Upper lobe of left lung (tissue), 6 donors: ENCODE measurements around the gene RBFA. TPM values are rescaled to one million over a fixed set of nuclear protein-coding genes. Genes with fewer than 3 reads are reported as not detected.
A peak's percentile ranks its signal among the peaks of the same experiment; 100 is the strongest.

ENCODE experiments used
- ATAC-seq, 2 donors: fragments of 200-7000 bp; cut with Tn5 transposase; one replicate each; pipeline ENCODE4 v1.9.1; 2022; ENCODE audit warnings: mild to moderate bottlenecking in 2 of 2, moderate library complexity in 2 of 2; ENCODE audit not compliant: low FRiP score in 2 of 2
- DNase-seq, 2 donors: peaks; one replicate each; pipeline ENCODE4 v3.0.0-alpha.2; 2019 to 2020
- H3K27ac ChIP-seq, 4 donors: fragments of 200-600 bp; sonication (generic); one replicate each; pipeline ENCODE4 v1.5.1; 2016 to 2019
- H3K27me3 ChIP-seq, 4 donors: fragments of 200-600 bp; sonication (generic); one replicate each; pipeline ENCODE4 v1.5.1; 2017 to 2019
- H3K36me3 ChIP-seq, 4 donors: fragments of 200-600 bp; sonication (generic); one replicate each; pipeline ENCODE4 v1.5.1; 2016 to 2019
- H3K4me1 ChIP-seq, 4 donors: fragments of 200-600 bp; sonication (generic); one replicate each; pipeline ENCODE4 v1.5.1; 2018 to 2019
- H3K4me3 ChIP-seq, 4 donors: fragments of 200-600 bp; sonication (generic); one replicate each; pipeline ENCODE4 v1.5.1; 2017 to 2019; ENCODE audit warnings: mild to moderate bottlenecking in 2 of 4, moderate library complexity in 1 of 4
- H3K9me3 ChIP-seq, 4 donors: fragments of 200-600 bp; sonication (generic); one replicate each; pipeline ENCODE4 v1.5.1; 2018 to 2019
- CTCF ChIP-seq, 6 experiments: fragments of 450-650 bp in 4 of 6; fragments of 200-600 bp in 2 of 6; sonication (generic) in 2 of 6; IDR thresholded peaks; one replicate each; pipeline ENCODE4 v1.5.1; 2016 to 2019; ENCODE audit warnings: antibody characterized with exemption in 6 of 6
- EP300 ChIP-seq, 4 donors: sonication (generic); formaldehyde crosslinking; IDR thresholded peaks; one replicate each; pipeline ENCODE4 v1.5.1; 2017; ENCODE audit warnings: antibody characterized with exemption in 4 of 4, control low read depth in 2 of 4
- POLR2A ChIP-seq, 4 donors: fragments of 450-650 bp; IDR thresholded peaks; one replicate each; pipeline ENCODE4 v1.5.1; 2016 to 2017; ENCODE audit warnings: antibody characterized with exemption in 4 of 4, mild to moderate bottlenecking in 2 of 4
- POLR2AphosphoS5 ChIP-seq, 2 donors: sonication (generic); formaldehyde crosslinking; IDR thresholded peaks; one replicate each; pipeline ENCODE4 v1.5.1; 2017; ENCODE audit warnings: antibody characterized with exemption in 2 of 2
- WGBS, 2 donors: methylation state at CpG; one replicate each; pipeline ENCODE4 v1.1.5; 2017 to 2018; 5-methylcytosine and 5-hydroxymethylcytosine counted together
- total RNA-seq, 6 donors: library from RNA; depleted of rRNA in 4 of 6; stranded (reverse); fragments of >200 nt in 4 of 6; gene quantifications; one replicate each; pipeline versions ENCODE4 v1.1.0 to v1.2.1, GENCODE V29; 2016 to 2021
- donor health status: DM: no; HTN: no; CAD: no; lungs with moderate emphysema.
- donor health status: DM: no; HTN: yes; CAD: no; lungs with severe emphysema.

Gene RBFA
- total RNA-seq, 6 donors from 2014 or later = 19.2 to 32.5 (median 24.5) TPM

GRCh38 chr18:80067897-80068296 is 33.7 kb downstream of the RBFA start:
- WGBS, 2 donors = 88 to 96% methylated on average over 10 of the region's 10 CpGs

GRCh38 chr18:80068571-80069272 is 34.5 kb downstream of the RBFA start:
- H3K4me3 ChIP-seq = no peak overlapping the region
- no peaks in the 10 kb centered on the region for H3K9me3 ChIP-seq
- no peaks in the 10 kb centered on the region for H3K27me3 ChIP-seq
- ATAC-seq = no peak
- WGBS, 2 donors = 79 to 85% methylated on average over 10 of the region's 10 CpGs
- no peaks in the 10 kb centered on the region for H3K36me3 ChIP-seq
- TF ChIP-seq POLR2A (IDR thresholded peaks at IDR 0.05) (no peak), EP300 (IDR thresholded peaks at IDR 0.05) (no peak), POLR2AphosphoS5 (IDR thresholded peaks at IDR 0.05) (no peak), CTCF (IDR thresholded peaks at IDR 0.05) (no peak)
- H3K4me1 ChIP-seq = no peaks in the 10 kb centered on the region
- no peak overlapping the region for H3K27ac ChIP-seq
- DNase-seq = no peak

More at GRCh38 chr18:80067897-80068296, 33.7 kb downstream of the RBFA start:
- TF ChIP-seq POLR2AphosphoS5 (IDR thresholded peaks at IDR 0.05) (no peak), CTCF (IDR thresholded peaks at IDR 0.05) (no peak), POLR2A (IDR thresholded peaks at IDR 0.05) (no peak), EP300 (IDR thresholded peaks at IDR 0.05) (no peak)
- no peak overlapping the region for H3K27ac ChIP-seq
- H3K27me3 ChIP-seq = no peaks in the 10 kb centered on the region
- no peaks in the 10 kb centered on the region for H3K36me3 ChIP-seq
- ATAC-seq (peak in 1 of 2 donors; percentile 53), DNase-seq (no peak)
- H3K9me3 ChIP-seq = no peaks in the 10 kb centered on the region
- H3K4me1 ChIP-seq = no peaks in the 10 kb centered on the region
- H3K4me3 ChIP-seq = no peak overlapping the region

- DNase-seq (no peak), ATAC-seq (no peak)
- H3K4me3 ChIP-seq = no peak overlapping the region
- no peaks in the 10 kb centered on the region for H3K27me3 ChIP-seq
- 96% methylated on average over 3 of the region's 4 CpGs; no CpG with 5 or more reads in 1 of the 2 donors for WGBS, 2 donors
- H3K9me3 ChIP-seq = no peaks in the 10 kb centered on the region
- H3K27ac ChIP-seq = no peak overlapping the region
- no peak for TF ChIP-seq POLR2A (IDR thresholded peaks at IDR 0.05)
- no peak for TF ChIP-seq CTCF (IDR thresholded peaks at IDR 0.05)
- no peak for TF ChIP-seq POLR2AphosphoS5 (IDR thresholded peaks at IDR 0.05)
- no peak for TF ChIP-seq EP300 (IDR thresholded peaks at IDR 0.05)
- no peaks in the 10 kb centered on the region for H3K4me1 ChIP-seq
- no peaks in the 10 kb centered on the region for H3K36me3 ChIP-seq
Observed at GRCh38 chr18:80070825-80071224, 36.6 kb downstream of the RBFA start.

GRCh38 chr18:80074183-80074582 is 39.9 kb downstream of the RBFA start:
- Histone ChIP-seq H3K27me3 (no peaks in the 10 kb centered on the region), H3K36me3 (no peaks in the 10 kb centered on the region), H3K4me3 (no peak overlapping the region), H3K4me1 (no peaks in the 10 kb centered on the region), H3K27ac (no peak overlapping the region), H3K9me3 (no peaks in the 10 kb centered on the region)
- ATAC-seq = no peak
- no peak for TF ChIP-seq POLR2A (IDR thresholded peaks at IDR 0.05)
- TF ChIP-seq EP300 (IDR thresholded peaks at IDR 0.05) = no peak
- no peak for TF ChIP-seq CTCF (IDR thresholded peaks at IDR 0.05)
- no peak for TF ChIP-seq POLR2AphosphoS5 (IDR thresholded peaks at IDR 0.05)
- DNase-seq = no peak
- 91 to 93% methylated on average over 5 of the region's 5 CpGs for WGBS, 2 donors

- no peaks in the 10 kb centered on the region for H3K4me1 ChIP-seq
- WGBS, 2 donors = 79 to 91% methylated on average over 8 of the region's 8 CpGs
- no peaks in the 10 kb centered on the region for H3K9me3 ChIP-seq
- H3K36me3 ChIP-seq = no peaks in the 10 kb centered on the region
- TF ChIP-seq EP300 (IDR thresholded peaks at IDR 0.05) = no peak
- ATAC-seq = no peak
- no peak overlapping the region for H3K4me3 ChIP-seq
- H3K27ac ChIP-seq = no peak overlapping the region
- no peaks in the 10 kb centered on the region for H3K27me3 ChIP-seq
- no peak for DNase-seq
Observed at GRCh38 chr18:80074697-80075096, 40.5 kb downstream of the RBFA start.
